NOMO-1 treated with dmso at 0.1 percent for 144 hours (cell line): ENCODE data around the gene PSD4.

Source experiments
- DNase-seq: peaks from one replicate; lab custom pipeline; 2025; ENCODE audit not compliant: unreplicated experiment; lab: John Stamatoyannopoulos, UW

Gene PSD4

DNA sequence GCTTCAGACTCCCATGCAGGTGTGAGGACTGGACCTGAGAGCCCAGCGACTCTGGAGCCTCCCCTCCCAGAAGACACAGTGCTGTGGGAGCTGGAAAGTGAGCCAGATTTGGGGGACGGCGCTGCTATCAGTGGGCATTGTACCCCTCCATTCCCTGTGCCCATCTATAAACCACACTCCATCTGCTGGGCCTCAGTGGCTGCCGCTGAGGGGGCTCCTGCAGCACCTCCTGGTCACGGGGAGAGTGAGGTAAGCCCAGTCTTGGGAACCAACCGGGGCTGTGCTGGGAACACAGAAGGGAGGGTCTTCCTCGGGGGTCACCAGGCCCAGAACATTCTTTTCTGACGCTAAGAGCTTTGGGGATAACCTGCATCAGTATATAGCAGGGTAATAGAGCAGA, 9.5 kb downstream of the PSD4 start:
- no peak for DNase-seq

DNA sequence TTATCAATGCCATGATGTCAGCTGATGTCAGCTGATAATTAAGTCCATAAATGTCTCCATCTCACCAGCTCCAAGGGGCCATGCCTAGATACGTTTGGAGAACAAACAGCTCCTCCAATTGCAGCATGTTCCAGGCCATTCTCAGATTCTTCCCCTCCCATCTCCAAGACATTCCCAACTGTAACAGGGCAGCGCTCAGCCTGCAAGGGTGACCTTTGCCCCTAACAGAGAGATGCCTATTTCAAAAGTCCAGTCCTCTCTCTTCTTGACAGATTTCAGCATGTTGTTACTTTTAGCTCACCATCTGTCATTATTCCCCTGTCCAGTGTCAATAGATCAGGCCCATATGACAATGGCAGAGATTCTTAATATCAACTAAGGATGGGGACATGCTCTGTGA, 9.9 kb downstream of the PSD4 start:
- no peak for DNase-seq

- DNase-seq = no peak
These were observed 10.9 kb downstream of the PSD4 start for GRCh38 chr2:113184531-113185230.

DNA sequence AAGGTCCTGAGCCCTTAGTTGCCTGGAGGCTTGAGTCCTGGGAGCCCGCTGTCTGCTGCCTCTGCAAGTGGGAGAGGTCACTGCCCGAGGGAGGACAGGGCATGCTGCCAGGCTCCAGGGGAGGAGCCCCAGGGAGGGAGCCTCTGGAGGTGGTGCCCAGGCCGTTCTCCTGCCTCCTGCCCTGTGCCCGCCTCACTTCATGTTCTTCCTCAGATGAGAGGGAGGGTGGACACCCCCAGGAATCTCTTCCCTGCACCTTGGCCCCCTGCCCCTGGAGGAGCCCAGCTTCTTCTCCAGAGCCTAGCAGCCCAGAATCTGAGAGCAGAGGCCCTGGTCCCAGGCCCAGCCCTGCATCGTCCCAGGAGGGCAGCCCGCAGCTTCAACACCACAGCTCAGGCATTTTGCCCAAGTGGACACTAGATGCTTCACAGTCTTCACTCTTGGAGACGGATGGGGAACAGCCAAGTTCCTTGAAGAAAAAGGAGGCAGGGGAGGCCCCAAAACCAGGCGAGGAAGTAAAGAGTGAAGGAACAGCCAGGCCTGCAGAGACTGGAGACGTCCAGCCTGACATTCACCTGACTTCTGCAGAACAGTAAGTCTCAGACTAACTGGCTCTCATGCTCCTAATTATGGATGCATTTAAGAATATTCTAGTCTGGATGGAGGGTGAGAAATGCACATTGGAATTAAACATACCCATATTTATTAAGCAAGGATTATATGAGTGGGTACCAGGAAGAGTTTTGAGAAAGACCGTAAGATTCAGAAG, 12.1 kb downstream of the PSD4 start:
- DNase-seq = no peak

GRCh38 chr2:113186433-113186796, 12.6 kb downstream of the PSD4 start:
- DNase-seq = no peak

DNA sequence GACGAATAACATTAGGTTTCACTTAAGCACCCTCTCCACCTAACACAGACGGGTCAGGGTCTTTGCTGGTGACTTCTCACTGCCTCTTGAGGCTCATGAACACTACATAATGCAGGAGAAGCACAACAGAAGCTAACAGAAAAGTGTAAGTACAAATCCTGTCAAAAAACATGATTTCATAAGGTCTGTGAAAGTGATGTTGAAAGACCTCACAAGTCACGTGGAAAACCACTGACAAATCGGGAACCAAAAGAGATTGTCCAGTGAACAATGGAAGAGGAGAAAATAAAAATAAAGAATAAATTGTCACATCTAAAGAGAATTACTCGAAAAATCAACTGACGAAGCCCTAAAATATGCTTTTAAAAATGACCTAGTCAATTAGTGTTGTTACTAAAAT, 14.0 kb downstream of the PSD4 start:
- no peak for DNase-seq

DNA sequence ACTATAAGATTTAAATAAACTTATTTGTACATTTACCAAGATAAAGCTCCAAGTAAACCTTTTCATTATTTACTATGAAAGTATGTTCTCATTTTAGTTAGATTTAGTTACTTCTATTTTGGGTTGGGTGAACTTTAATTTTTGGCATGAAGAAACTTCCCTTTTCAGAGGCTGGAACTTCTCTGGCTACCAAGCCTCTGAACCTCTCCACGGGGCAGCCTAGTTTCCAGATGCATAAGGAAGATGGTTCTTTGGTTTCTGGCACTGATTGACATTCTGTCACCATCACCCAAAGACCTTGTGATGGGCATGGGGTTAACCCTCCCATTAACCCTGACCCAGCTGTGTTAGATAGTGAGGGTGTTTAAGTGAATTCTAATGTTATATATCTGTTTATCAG, 17.1 kb downstream of the PSD4 start:
- no peak for DNase-seq

- no peak for DNase-seq
These were observed 18.8 kb downstream of the PSD4 start for GRCh38 chr2:113192459-113193100.

GRCh38 chr2:113195923-113196501, 22.2 kb downstream of the PSD4 start:
- no peak for DNase-seq

DNA sequence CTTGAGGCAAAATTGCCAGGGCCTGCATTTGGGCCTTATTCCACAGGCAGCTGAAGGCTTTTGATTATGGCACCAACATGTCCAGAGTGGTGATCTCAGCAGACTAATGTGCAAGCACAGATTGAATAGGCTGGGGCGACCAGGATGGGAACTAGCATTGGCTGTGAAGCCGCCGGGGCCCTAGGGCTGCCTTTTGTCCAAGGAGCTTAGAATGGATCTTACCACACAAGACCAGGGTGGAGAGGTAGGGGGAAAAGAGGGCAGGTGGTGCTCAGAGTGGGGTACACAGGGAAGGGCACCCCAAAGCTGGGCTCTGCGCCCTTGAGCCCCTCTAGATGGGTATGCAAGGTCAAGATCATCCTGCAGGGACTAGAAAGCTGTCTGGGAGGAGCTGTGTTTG, 23.1 kb downstream of the PSD4 start:
- DNase-seq = no peak

DNA sequence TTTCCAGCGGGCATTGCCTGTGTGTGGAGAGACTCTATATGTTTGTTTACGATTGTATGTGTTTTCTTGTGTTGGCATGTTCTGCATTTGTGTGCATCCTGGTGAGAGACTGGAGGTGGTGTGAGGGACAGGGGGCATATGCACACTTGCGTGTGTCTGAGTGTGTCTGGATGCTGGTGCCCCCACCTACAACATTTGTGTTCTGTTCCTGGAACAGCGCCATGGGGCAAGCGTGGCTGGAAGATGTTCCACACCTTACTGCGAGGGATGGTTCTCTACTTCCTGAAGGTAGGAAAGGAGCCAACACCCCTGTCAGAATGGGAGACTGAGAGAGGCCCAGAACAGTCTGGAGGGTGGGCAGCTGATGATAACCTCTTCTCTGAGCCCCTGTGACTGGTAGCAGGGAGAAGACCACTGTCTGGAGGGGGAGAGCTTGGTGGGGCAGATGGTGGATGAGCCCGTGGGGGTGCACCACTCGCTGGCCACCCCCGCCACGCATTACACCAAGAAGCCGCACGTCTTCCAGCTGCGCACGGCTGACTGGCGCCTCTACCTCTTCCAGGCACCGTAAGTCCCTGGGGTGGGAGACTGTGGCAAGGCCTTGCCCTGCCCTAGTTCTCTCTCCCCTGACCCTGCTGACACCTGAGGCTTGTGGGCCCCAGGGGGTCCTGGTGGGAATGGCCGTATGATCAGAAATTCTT, 23.7 kb downstream of the PSD4 start:
- no peak for DNase-seq

DNA sequence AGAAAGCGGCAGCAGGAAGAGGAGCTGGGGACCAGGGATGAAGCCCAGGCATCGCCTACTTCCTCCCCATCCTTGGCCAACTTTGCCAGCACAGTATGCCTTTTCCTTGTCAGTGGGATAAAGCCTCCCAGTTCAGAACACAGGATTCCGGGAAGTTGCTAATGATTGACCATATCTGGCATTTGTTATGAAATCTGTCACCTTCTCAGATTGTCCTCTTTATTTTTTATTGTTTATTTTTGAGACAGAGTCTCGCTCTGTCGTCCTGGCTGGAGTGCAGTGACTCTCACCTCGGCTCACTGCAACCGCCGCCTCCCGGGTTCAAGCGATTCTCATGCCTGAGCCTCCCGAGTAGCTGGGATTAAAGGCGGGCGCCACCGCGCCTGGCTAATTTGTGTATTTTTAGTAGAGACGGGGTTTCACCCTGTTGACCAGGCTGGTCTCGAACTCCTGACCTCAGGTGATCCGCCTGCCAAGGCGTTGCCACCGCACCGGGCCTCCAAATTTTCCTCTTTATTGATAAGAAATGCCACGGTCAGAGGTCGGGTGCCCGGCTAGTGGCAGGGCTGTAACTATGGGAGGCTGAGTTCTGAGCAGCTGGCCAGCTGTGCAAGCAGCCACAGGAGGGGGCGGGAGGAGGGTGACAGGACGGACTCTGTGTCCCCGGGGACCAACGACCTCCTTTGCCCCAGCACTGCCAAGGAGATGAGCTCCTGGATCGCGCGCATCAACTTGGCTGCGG, 24.4 kb downstream of the PSD4 start:
- no peak for DNase-seq

GRCh38 chr2:113198790-113199612, 25.2 kb downstream of the PSD4 start:
- DNase-seq = no peak

GRCh38 chr2:113200236-113200635, 26.5 kb downstream of the PSD4 start:
- DNase-seq = no peak

DNA sequence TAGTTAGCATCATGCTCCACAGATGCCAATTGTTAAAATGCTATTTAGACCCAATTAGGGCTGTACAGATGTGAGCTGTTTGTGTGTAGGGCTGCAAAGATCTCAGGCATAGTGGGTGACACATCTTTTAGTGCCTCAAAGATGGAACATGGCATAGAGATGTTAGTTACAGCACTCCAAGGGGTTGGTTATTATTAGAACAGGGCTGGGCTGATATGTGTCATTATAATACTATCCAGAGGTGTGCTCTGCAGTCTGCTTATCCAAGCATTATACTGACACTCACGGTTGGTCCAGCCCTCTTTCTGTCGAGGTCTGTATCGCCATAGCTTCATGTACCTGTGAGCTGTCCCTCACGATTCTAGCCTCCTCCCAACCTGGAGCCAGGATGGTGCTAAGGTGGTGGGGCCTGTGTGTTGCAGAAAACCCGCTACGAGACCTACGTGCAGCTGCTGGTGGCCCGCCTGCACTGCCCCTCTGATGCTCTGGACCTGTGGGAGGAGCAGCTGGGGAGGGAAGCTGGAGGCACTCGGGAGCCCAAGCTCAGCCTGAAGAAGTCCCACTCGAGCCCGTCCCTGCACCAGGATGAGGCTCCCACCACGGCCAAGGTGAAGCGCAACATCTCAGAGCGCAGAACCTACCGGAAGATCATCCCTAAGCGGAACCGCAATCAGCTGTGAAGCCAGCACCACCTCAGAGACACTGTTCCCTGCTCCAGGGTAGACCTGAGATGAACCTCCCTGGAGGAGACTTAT, 27.1 kb downstream of the PSD4 start:
- DNase-seq = no peak

DNA sequence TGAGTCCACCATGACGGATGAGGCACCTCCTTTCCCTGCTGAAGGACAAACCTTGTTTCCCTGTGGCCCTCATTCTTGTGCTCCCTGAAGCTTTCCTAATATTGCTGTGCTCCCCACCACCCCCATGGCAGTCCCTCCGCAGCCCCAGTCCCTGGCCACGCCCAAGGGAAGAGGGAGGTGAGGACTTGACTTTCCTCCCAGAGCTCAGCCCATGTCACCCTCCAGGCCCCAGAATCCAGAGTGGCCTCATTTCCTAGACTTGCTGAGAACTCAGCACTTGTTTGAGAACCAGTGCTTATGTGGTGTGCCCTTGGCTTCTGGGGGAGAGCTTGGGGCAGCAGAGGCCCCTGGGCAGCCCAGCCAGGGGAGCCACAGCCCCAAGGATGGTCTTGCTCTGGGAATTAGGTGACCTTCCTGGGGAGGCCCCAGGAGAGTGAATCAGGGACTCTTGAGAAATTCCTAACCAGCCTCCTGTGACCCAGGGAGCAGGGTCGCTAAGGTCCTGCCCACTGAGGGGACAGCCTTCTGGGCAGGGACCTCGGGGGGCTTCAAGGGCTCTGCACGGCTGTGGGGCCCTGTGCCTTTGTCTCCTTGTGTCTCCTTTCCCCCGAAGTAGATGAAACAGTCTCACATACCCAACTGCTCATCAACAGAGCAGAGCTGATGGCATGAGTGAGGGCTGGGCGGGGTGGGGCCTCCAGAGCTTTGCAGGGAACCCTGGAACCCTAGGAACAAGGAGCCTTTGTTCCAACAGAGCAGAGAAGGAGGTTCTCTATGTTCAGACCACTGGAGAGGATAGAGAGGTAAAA, 27.9 kb downstream of the PSD4 start:
- DNase-seq = no peak

DNA sequence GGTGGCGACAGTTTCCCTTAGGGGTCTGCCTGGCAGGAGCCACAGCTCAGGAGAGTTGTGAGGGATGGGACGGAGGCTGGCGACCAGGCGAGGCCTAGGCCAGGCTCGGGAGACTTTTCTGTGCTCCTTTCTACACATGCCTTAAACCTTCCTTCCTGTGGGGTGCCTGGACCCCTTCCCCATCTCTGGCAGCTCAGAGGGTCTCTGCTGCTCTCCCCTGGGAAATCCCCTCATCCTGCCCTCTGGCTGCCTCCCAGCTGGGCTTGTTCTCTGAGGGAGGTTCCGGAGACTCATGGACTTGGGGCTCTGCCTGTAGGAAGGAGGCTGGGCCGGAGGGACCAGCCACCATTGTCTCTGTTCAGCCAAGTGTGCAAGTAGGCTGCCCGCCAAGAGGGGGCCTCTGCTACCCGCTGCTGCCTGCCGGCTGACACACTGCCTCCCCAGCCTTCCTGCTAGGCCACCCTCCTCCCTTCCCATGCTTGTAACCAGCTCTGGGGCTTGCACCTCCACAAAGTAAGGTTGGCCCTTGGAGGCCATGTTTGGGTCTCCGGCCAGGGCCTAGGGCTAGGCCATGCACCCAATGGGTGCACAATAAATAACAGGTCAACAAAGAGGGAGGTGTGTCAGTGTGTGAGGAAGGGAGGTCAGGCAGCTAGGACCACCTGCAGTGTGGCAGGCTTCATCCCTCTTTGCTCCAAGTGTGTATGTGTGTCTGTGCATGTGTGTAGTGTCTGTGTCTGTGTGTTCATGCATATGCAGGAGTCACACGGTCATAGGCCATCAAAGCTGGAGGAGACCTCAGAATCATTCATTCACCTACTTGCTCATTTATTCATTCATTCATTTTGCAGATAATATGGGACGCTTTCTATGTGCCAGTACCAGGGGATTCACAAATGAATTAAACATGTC, 28.8 kb downstream of the PSD4 start:
- DNase-seq = no peak
